ENCODE measurements around the gene HADH.
"Not testable (repeated sequence)": the region's sequence is repeated elsewhere in the genome, so short reads cannot be mapped to it uniquely, and the experiment has no call there.

Gene HADH

DNA sequence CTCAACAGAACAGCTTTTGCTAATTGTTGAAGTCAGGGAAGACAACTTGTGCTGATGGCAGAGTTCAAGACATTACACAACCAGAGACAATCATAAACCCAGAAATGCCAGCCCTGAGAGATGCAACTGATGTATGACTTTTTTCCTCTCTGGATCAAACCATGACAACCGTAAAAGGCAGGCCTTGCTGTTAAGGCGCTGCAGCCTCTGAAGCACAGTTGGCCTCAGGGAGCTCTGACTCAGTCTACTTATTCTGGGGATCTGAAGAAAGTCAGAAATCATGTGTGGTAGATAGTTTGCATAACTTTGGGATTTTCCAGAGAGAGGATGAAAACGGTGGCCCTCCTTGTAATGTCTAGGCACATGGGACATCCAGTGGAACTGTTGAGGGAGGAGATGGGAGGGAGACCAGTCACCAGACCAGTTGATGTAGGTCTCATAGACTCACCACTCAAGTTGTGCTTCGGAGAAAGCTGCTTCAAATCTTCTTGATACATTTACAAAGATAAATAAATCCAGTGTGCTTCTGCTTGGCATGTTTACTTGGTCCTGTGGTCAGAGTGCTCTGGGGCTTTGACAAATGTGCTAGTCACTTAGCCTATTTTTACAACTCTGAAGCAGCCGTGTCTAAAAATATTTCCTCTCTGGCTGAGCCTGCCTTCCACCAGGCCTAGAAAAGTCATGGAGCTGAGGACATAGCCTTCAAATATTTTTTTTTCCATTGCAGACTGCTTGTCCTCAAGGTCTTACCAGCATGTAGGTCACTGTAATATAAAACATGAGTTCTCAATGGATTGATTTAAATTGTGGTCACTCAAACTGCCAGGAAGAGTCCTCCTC, 7.5 kb downstream of the HADH start:
- no peak for DNase-seq

GRCh38 chr4:107997794-107998193, 8.1 kb downstream of the HADH start:
- DNase-seq, result no peak

GRCh38 chr4:107999932-108000539, 10.3 kb downstream of the HADH start:
- DNase-seq, result no peak

- no peak for DNase-seq
Measured at GRCh38 chr4:108001540-108002135, 11.9 kb downstream of the HADH start.

DNA sequence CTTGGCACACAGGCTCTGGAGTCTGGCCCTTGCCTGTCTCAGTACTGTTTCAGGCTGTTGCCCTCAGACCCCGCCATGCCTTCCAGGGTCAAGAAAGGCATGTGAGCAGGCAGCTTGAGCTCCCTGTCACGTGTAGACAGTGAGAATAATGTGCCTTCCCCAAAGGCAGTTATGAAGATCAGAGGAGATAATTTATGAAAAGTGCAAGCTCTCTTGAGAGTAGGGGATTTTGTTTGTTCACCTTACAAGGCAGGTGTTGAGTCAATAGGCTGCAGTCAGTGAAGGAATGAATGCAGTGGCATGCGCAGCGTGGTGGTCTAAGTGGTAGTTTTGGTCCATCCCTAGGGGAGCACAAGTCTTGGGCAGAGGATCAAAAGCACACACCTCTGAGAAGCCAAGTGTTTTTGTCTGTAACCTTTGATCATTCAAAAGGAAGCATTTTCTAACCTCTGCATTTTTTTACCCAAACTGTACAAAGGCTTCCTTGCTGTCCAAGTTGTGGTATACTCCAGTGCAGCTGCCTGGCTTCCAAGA, 14.4 kb downstream of the HADH start:
- no peak for DNase-seq

DNA sequence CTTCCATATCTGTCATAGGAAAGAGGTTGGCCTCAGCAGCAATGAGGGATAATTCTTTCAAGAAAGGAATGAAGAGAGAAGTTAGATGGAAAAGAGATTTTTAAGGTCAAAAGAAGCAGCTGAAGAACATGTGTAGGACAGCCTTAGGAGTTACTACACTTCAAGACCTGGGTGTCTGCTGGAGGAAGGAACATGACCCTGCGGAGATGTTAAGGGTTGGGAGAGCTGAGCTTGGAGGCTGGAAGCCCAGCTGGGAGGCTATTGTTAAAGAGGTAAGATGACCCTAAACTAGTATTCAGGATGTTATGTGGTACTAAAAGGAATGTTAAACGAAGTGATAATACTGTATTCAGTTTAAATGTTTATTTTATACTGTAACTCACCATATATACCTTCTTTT, 15.0 kb downstream of the HADH start:
- no peak for DNase-seq

- DNase-seq, result no peak
Measured at GRCh38 chr4:108005807-108006206, 16.1 kb downstream of the HADH start.

GRCh38 chr4:108006361-108006760, 16.7 kb downstream of the HADH start:
- DNase-seq, result no peak

GRCh38 chr4:108007984-108008383, 18.3 kb downstream of the HADH start:
- DNase-seq, result no peak

GRCh38 chr4:108008721-108009120, 19.0 kb downstream of the HADH start:
- DNase-seq, result no peak

DNA sequence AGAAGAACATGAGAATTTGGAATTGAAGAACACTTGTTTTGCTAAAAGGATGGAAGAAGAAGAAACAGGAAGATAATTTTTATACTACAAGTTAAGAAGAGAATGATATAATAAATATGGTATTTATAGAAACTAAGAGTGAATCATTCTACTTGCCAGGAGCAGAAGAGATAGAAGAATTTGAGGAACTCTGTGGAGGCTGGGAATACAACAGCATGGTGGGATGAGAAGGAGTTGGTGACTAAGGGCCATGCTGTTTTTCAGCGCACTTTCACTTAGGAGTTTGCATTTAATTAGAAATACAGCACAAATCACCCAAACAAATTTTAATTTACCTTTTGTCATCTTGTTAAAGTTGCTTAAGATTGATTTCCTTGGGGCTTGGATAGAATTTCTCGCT, 20.5 kb downstream of the HADH start:
- DNase-seq, result peak; percentile 30

DNA sequence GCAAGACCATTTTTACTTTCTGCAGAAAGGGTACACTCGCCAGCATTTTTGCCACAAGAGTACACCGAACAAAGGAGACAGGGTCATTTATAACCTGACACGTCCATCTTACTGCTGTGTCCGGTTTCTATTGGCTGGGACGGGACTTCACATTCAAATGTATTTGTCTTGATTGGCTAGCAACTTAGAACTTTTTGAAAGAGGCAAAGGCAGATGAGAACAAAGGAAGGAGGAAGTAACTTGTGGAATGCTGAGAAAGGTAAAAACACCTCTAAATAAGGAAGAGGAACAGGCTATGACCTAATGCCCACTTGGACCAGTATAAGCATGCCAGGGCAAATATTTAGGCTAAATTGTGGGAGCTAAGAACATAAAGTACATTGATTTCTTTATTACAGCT, 22.7 kb downstream of the HADH start:
- not testable (repeated sequence) for DNase-seq

DNA sequence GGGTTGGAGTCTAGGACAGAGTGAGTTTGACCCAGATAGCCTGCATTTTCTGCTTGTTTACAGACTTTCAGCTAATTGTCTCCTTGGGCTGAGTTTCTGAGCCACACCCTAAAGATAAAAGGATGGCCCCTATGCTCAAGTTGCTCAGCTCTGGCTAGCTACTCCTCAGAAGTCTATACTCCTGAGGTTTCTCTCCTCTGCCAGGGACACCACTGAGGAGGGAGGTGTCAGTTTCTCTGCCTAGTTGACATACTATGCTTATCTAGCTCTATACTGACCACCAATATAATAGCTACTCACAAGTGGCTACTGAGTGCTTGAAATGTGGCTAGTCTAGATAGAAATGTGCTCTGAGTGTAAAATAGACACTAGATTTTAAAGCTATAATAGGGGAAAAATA, 23.6 kb downstream of the HADH start:
- no peak for DNase-seq

- no peak for DNase-seq
Measured at GRCh38 chr4:108013955-108014354, 24.3 kb downstream of the HADH start.

DNA sequence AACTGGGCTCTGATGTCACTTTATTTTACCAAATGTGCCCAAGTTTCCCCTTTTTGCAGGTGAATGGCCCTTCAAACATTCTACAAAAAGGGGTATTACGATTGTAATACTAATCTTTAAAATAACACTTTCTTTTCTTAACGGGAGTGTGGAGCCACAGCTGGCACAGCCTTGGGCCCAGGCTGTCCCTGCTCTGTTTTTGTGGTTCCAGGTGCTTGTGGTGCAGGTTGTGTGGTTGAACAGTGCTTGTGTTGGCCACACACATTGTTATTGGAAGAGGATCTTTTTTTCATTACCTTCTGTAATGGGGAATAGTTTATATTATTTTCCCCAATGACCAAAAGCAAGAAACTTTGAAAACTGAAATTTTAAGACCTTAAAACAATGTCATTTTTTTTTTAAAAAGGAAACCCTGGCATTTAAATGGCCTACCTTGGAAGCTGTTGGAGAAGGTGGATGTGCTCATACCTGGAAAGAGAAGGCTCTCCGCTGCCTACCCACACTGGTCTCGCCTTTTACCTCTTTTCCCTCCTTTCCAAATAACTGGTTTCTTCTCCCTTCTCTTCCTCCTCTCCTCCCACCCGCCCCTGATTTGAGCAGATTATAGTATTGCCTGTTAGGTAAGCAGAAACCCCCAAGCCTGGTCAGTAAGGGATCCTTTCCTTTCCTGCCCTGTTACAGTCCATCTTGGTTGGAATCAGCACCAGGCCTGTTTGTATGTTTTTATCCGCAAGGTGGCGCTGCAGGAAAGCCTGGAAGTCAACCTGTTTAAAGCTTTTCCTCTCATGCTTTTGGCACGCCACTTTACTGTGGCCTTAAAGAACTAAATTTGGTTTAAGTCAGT, 28.6 kb downstream of the HADH start:
- DNase-seq, result peak; percentile 12

- DNase-seq, result no peak
Measured at GRCh38 chr4:108018884-108019187, 29.1 kb downstream of the HADH start.

- no peak for DNase-seq
Measured at GRCh38 chr4:108024085-108024877, 34.6 kb downstream of the HADH start.

GRCh38 chr4:108024878-108025165, 35.1 kb downstream of the HADH start:
- DNase-seq, result no peak

- no peak for DNase-seq
Measured at GRCh38 chr4:108029016-108029720, 39.5 kb downstream of the HADH start.

DNA sequence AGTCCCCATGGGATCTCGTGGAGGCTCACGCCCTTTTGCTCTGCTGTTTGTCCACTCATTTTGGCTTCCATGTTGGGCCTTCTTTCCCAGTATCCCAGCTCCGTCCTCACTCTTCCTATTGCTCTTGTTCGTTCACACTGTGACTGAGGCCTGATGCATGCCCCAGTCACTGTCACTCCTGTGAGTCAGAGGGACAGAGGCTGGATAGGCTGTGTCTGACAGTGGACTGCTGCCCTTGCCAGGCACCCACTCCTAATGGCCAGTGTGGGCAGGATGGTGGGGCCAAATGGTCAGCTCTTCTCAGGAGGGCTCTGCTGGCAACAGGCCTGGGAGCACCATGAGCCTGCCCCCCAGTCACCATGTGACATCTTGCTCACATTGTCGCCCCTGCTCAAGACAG, 40.0 kb downstream of the HADH start:
- DNase-seq, result no peak

- DNase-seq, result no peak
Measured at GRCh38 chr4:108030332-108030731, 40.6 kb downstream of the HADH start.

All from NCI-H226 (cell line).